Right cardiac atrium (tissue), 5 donors: ENCODE results near the gene LCNL1. TPM values are rescaled to one million over a fixed set of nuclear protein-coding genes. Genes with fewer than 3 reads are reported as not detected.
A peak's percentile ranks its signal among the peaks of the same experiment; 100 is the strongest.

Experiments used
- ATAC-seq, 2 donors: fragments of 200-7000 bp; cut with Tn5 transposase; one replicate each; pipeline versions ENCODE4 v1.8.0 to v1.9.1; 2020; ENCODE audit warnings: moderate library complexity in 2 of 2, mild to moderate bottlenecking in 1 of 2
- DNase-seq, 3 donors: peaks; one replicate each; pipeline ENCODE4 v3.0.0-alpha.2; 2020
- H3K27ac ChIP-seq: one replicate; pipeline ENCODE4 v1.5.1; 2013; ENCODE audit warnings: mild to moderate bottlenecking, low read length, control low read depth, moderate library complexity
- H3K27me3 ChIP-seq: one replicate; pipeline ENCODE4 v1.6.1; 2013; ENCODE audit not compliant: control insufficient read depth, insufficient read depth
- H3K4me1 ChIP-seq: one replicate; pipeline ENCODE4 v1.6.1; 2013; ENCODE audit warnings: low read length; ENCODE audit not compliant: control insufficient read depth, insufficient read depth
- H3K4me3 ChIP-seq: one replicate; pipeline ENCODE4 v1.5.1; 2013; ENCODE audit warnings: low read length, control low read depth
- H3K9me3 ChIP-seq: one replicate; pipeline ENCODE4 v1.6.1; 2013; ENCODE audit warnings: low read length; ENCODE audit not compliant: control insufficient read depth
- WGBS: extraction: QIAGEN DNeasy Blood & Tissue Kit; methylation state at CpG from one replicate; pipeline ENCODE4 v1.1.7; 2013; 5-methylcytosine and 5-hydroxymethylcytosine counted together
- intact Hi-C, 4 donors: fragments of 100-400 bp; cut with DNase I; formaldehyde crosslinking; loops; one replicate each; pipeline versions ENCODE4 v1.11.0 to v1.14.0; 2022 to 2023
- polyA plus RNA-seq: library from polyadenylated mRNA; stranded (reverse); fragments of 200-250 nt; gene quantifications from one replicate; pipeline ENCODE4 v1.2.3, GENCODE V29; 2013
- total RNA-seq, 4 donors: library from RNA; stranded (reverse); fragmentation: NEBNext Ultra II Directional; extraction: Animal tissue kit (Norgen Biotek cat#: 25700); gene quantifications; one replicate each; pipeline ENCODE4 v1.2.1, GENCODE V29; 2021
- donor health status: healthy with polysubstance abuse.
- donor health status: DM: no; HTN: yes; CAD: no.
- donor health status: DM: no; HTN: no; CAD: no.
- donor health status: DM: no; HTN: yes; CAD: no; lungs with severe emphysema.
- donor health status: DM: yes; HTN: yes; CAD: no.

The LCNL1 gene
- total and polyA plus RNA-seq, 5 donors: 2.4 to 16.7 (median 7.2) TPM

DNA sequence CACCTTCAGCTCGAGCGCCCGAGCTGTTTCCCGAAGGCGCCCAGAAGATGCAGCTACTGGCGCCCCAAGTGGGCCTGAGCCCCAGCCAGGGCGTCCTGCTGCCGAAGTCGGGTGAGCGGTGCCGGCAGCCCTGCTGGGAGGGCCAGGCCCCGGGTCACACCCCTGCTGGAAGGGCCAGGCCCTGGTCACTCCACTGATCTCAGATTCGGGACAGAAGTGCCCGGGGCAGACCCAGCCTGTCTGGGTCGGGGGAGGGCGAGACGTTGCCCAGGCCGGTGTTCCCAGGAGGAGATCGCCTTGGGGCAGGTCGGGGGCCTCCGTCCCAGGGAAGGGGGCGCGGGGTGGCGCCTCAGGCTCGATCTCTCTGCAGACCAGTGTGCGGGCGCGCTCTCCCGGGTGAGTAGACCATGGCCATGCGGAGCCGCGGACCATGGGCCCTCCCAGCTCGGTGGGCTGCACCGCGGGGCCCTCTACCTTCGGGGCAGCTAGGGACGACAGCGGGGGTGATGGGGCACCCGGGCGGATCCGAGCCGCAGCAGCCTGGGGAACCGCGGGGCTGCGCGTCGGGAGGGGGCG lies 2.3 kb downstream of the LCNL1 start:
- H3K4me1 ChIP-seq: no peaks in the 10 kb centered on the region
- intact Hi-C loops: loop anchor here in 1 of 4 donors (5.0 kb wide), 1 partner anchor 138 kb away; the partner anchor contains the start of gene PHPT1
- H3K27me3 ChIP-seq: no peaks in the 10 kb centered on the region
- H3K9me3 ChIP-seq: no peaks in the 10 kb centered on the region
- 24% methylated on average over 48 of the region's 48 CpGs for WGBS
- peak in 1 of 2 donors; percentile 2 for ATAC-seq
- H3K27ac ChIP-seq: no peak overlapping the region
- no peak overlapping the region for H3K4me3 ChIP-seq
- peak in 2 of 3 donors; percentile 64 to 69 for DNase-seq

DNA sequence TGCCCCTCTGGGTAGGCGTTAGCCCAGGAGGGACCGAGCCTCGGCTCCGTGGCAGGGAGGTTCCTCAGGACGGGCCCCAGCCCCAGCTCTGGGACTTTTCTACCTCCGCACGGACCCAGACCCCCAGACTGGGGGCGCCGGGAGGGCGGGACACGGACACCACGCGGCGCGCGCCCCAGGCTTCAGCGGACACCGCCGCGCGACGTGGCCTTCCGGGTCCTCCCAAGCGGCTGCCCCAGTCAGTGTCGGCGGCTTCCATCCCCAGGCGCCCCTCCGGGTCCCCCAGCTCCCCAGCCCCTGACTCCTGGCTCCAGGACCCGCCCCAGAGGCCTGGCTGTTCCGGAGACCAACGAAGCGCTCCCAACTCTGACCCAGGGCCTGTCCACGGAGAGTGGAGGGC lies 3.1 kb downstream of the LCNL1 start:
- intact Hi-C loops: loop anchor here in 1 of 4 donors (5.0 kb wide), 1 partner anchor 139 kb away; the partner anchor contains the start of gene PHPT1
- H3K4me3 ChIP-seq: no peak overlapping the region
- no peaks in the 10 kb centered on the region for H3K4me1 ChIP-seq
- DNase-seq (peak in 2 of 3 donors; percentile 53 to 68), ATAC-seq (no peak)
- 22% methylated on average over 33 of the region's 33 CpGs for WGBS
- no peak overlapping the region for H3K27ac ChIP-seq
- no peaks in the 10 kb centered on the region for H3K9me3 ChIP-seq
- no peaks in the 10 kb centered on the region for H3K27me3 ChIP-seq

DNA sequence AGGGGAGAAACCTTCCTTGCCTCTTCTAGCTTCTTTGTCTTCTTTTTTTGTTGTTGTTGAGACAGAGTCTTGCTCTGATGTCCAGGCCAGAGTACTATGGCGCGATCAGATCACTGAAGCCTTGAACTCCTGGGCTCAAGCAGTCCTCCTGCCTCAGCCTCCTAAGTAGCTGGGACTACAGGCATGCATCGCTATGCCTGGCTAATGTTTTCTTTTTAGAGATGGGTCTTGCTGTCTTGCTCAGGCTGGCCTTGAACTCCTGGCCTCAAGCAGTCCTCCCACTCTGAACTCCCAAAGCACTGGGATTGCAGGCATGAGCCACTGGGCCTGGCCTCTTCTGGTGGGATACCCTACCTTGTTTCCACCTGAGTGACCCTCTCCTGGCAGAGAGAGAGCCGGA lies 6.1 kb downstream of the LCNL1 start:
- Histone ChIP-seq H3K4me3 (no peak overlapping the region), H3K27me3 (no peaks in the 10 kb centered on the region), H3K27ac (no peak overlapping the region), H3K4me1 (peaks cover 8% of the 10 kb centered on the region), H3K9me3 (no peaks in the 10 kb centered on the region)
- intact Hi-C loops: loop anchor here in 1 of 4 donors (5.0 kb wide), 1 partner anchor 142 kb away; the partner anchor contains the start of gene PHPT1
- ATAC-seq (no peak), DNase-seq (no peak)
- WGBS: 98% methylated on average over 4 of the region's 4 CpGs

DNA sequence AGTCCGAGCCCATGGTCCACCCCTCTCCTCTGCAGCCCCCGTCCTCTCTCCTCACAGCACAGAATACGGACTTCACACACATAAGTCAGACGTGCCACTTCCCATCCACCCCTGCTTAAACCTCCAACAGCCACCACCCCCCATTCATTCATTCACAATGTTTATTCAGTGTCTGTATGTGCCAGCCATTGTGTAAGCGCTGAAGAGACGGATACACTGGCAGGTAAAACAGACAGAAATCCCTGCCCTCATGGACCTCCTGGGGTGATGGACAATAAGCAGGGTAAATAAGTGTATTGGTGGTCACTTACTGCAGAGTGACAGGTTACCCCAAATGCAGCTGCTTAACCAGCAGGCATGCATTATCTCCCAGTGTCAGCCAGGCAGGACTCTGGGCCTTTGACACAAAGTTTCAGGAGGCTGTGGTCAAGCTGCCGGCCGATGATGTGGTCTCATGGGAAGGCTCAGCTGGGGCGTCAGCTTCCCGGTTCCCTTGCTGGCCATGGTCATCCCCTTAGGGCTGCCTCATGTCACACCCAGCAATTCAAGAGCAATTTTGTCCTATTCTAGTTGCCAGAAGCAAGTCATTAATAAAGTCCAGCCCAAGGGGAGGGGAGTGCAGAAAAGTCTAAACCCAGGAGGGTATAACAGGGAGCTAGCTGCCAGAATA lies 7.6 kb downstream of the LCNL1 start:
- H3K27ac ChIP-seq: no peak overlapping the region
- intact Hi-C loops: no loop called here
- H3K4me1 ChIP-seq: peaks cover 8% of the 10 kb centered on the region
- H3K4me3 ChIP-seq: no peak overlapping the region
- H3K9me3 ChIP-seq: no peaks in the 10 kb centered on the region
- no peaks in the 10 kb centered on the region for H3K27me3 ChIP-seq
- no peak for ATAC-seq
- WGBS: 81% methylated on average over 10 of the region's 10 CpGs
- DNase-seq: peak in 2 of 3 donors; percentile 46 to 56

DNA sequence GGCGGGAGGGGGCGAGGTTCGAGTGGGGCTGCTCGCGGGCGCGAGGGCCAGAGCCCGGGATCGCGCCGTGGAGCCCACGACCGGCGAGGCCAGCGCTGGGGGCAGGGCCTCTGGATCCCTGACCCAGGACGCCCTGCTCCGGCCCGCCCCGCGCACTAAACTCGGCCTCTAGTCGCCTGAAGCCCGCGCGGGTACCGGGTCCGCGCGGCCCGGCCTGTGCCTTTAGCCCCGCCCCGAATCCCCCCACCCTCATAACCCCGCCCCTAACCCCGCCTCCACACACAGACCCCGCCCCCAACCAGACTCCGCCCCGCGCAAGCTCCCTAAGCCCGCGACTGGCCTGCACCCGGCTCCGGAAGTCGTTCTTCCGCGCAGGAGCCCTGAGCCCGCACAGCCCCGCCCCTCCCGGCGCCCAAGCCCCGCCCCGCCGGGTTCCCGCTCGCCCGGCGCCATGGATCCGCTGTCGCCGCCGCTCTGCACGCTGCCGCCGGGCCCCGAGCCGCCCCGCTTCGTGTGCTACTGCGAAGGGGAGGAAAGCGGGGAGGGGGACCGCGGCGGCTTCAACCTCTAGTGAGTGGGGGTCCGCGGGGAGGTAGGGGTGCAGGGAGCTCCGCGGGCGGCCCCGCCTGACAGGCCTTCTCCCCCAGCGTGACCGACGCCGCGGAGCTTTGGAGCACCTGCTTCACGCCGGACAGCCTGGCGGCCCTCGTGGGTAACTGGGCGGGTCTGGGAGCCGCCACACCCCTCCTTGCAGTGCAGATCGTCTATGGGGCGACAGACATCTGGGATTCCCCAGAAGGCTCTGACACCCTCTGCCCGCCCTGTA lies 9.4 kb downstream of the LCNL1 start, which contains the start of gene PAXX:
Gene PAXX, plus strand, starts transcription at position 430 of the 826 bp plus-strand sequence. Its CDS starts 22 bp downstream, at position 452.
- Histone ChIP-seq H3K9me3 (no peaks in the 10 kb centered on the region), H3K27ac (peak within 1 kb of the TSS; percentile 71), H3K4me1 (peaks cover 8% of the 10 kb centered on the region), H3K27me3 (no peaks in the 10 kb centered on the region), H3K4me3 (peak within 1 kb of the TSS; percentile 64)
- under 1% methylated on average over 92 of the region's 92 CpGs for WGBS
- intact Hi-C loops: no loop called here
- peak; percentile 89 to 93 for ATAC-seq
- DNase-seq: peak; percentile 94 to 98 (median 98)

DNA sequence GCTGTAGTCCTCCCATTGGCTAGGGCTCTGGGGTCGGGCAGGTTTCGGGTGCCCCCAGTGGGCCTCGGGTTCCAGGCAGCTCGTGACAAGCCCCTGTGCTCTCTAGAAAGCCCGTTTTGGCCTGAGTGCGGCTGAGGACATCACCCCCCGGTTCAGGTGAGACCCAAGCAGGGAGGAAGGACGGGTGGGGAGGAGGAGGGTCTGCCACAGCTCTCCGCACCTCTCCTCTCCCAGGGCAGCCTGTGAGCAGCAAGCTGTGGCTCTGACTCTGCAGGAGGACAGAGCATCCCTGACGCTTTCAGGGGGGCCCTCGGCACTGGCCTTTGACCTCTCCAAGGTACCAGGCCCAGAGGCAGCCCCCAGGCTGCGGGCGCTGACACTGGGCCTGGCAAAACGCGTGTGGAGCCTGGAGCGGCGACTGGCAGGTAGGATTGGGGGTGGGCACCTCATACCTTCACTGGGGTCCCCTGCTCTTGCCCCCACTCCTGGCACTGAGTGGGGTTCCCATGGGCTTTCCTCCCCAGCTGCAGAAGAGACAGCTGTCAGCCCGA lies 10.1 kb downstream of the LCNL1 start:
- ATAC-seq: no peak
- DNase-seq: no peak
- no peak overlapping the region for H3K27ac ChIP-seq
- no peaks in the 10 kb centered on the region for H3K27me3 ChIP-seq
- no peaks in the 10 kb centered on the region for H3K9me3 ChIP-seq
- intact Hi-C loops: no loop called here
- H3K4me3 ChIP-seq: peak overlapping the region; percentile 64
- 41% methylated on average over 18 of the region's 18 CpGs for WGBS
- H3K4me1 ChIP-seq: peaks cover 8% of the 10 kb centered on the region

DNA sequence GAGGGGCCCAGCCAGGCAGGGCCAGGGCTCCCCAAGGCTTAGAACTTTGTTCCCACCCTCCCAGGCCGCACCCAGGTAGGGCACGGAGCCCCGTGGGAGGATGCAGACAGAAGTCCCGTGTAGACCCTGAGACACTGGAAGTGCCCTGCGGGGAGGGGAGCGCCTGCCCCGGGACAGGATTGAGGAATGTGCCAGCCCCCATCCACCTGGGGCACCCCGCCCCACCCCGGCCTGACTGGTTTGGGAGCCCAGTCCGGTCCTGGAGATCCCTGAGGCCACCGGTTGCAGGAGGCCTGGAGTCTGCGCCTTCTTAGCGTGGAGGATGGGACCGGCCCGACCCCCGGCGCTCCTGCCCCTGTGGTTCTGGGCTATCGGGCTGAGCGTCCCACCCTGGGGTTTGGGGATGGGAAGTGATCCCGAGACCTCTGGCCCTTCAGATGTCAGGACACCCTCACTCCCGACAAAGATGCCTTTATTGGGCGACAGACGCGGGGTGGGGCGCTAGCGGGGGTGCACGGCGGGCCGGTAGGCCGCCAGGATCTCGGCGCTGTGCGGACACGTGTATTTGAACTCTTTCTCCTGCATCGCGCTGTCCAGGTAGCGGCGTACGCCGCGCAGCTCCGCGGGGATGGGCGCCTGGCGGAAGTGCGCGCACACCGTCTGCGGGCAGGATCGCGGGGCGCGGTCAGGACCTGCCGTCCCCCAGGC lies 11.5 kb downstream of the LCNL1 start:
- Histone ChIP-seq H3K27me3 (no peaks in the 10 kb centered on the region), H3K27ac (no peak overlapping the region), H3K4me1 (peaks cover 8% of the 10 kb centered on the region), H3K4me3 (no peak overlapping the region), H3K9me3 (no peaks in the 10 kb centered on the region)
- no peak for ATAC-seq
- intact Hi-C loops: no loop called here
- DNase-seq: peak in 1 of 3 donors; percentile 65
- WGBS: 68% methylated on average over 54 of the region's 54 CpGs

DNA sequence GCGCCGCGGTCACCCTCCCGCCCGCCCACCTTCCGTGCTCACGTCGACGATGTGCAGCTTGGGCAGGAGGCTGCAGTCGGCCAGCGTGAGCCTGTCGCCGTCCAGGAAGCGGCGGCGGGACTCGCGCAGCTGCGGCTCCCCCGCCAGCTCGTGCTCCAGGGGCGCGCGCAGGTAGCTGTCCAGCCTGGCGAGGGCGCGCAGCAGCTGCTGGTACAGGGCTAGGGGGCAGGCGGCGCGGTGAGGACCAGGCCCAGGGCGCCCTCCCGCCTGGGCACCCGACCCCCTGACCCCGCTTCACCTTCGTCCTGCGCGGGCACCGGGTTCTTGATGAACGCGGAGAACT lies 12.1 kb downstream of the LCNL1 start:
- ATAC-seq: no peak
- Histone ChIP-seq H3K27me3 (no peaks in the 10 kb centered on the region), H3K4me1 (peaks cover 8% of the 10 kb centered on the region), H3K9me3 (no peaks in the 10 kb centered on the region), H3K27ac (no peak overlapping the region), H3K4me3 (peak overlapping the region; percentile 4)
- intact Hi-C loops: no loop called here
- WGBS: 27% methylated on average over 40 of the region's 40 CpGs
- DNase-seq: peak in 1 of 3 donors; percentile 64

DNA sequence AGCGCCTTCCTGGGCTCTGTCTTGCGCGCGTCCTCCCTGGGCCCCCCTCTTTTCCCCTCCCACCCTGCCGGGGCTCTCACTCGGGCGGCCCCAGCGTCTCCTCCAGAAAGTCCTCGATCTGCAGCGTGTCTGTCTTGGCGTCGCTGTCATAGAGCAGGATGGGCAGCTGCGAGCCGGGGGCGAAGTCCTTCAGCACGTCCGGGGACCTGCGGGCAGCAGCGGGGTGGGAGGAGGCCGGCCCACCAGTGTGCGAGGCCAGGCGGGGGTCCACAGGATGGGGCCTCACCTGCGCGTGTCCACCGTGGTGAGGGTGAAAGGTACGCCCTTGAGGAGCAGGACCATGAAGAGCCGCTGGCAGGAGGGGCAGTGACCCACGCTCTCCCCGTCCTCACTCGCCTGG lies 12.6 kb downstream of the LCNL1 start:
- Histone ChIP-seq H3K4me3 (no peak overlapping the region), H3K9me3 (no peaks in the 10 kb centered on the region), H3K27ac (no peak overlapping the region), H3K4me1 (peaks cover 8% of the 10 kb centered on the region), H3K27me3 (no peaks in the 10 kb centered on the region)
- ATAC-seq: no peak
- DNase-seq: peak in 1 of 3 donors; percentile 75
- intact Hi-C loops: no loop called here
- WGBS: 19% methylated on average over 30 of the region's 30 CpGs

DNA sequence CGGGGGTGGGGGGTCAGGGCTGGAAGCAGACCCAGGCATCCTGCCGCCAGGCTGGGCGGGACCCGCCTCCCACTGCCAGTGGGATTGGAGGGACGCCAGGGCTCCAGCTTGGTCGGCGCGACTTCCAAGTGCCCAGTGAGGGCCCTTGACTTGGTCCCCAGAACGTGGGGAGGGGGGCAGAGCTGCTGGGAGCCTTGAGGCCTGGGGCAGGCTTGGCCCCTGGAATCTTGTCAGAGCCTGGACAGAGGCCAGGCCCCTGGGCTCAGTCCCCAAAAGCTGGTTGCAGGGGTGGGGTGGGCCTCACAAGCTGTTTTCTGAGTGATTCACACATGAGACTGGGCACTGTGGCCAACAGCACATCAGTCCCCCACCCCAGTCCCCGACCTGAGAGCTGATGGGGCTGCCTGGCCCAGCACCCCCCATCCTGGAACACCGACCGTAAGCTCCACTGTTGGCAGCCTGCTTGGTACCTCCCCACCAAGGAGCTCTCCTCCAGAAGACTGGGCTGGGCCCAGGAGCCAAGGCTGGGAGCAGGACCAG lies 13.0 kb downstream of the LCNL1 start:
- ATAC-seq: peak; percentile 2 to 7
- H3K9me3 ChIP-seq: no peaks in the 10 kb centered on the region
- H3K4me3 ChIP-seq: no peak overlapping the region
- DNase-seq: peak; percentile 72 to 89 (median 89)
- no peaks in the 10 kb centered on the region for H3K27me3 ChIP-seq
- intact Hi-C loops: no loop called here
- H3K4me1 ChIP-seq: peaks cover 8% of the 10 kb centered on the region
- WGBS: 17% methylated on average over 12 of the region's 12 CpGs
- H3K27ac ChIP-seq: peak overlapping the region; percentile 12
